ENCODE results near the gene SLC25A22.

Gene SLC25A22

GRCh38 chr11:788009-788640 lies 10.0 kb downstream of the SLC25A22 start:
- DNase-seq: no peak

DNA sequence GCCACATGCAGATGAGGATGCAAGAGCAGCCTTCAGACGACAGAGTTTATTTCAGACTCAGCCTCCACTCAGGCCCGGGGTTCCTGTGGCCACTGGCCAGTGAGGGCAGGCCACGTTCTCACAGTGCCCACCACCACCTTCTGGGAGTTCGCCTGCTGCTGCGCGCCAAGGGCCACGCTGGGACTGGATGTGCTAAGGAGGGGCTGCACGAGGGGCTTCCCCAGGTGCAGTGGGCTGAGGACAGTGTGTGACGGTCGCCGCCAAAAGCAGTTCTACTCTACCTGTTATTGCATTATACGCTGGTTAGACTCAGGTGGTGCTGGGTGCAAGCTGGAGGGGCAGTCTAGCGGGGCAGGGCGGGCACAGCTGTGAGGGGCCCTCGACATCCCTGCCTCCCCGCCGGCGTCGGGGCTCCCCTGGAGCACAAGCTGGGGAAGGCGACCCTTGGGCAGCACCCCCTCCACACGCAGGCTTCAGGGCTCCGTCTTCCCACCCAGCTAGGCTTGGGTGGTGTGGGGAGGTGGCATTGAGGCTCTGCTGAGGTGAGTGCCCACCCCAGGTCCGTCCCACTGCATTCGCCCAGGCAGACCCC lies 10.9 kb downstream of the SLC25A22 start:
- no peak for DNase-seq

DNA sequence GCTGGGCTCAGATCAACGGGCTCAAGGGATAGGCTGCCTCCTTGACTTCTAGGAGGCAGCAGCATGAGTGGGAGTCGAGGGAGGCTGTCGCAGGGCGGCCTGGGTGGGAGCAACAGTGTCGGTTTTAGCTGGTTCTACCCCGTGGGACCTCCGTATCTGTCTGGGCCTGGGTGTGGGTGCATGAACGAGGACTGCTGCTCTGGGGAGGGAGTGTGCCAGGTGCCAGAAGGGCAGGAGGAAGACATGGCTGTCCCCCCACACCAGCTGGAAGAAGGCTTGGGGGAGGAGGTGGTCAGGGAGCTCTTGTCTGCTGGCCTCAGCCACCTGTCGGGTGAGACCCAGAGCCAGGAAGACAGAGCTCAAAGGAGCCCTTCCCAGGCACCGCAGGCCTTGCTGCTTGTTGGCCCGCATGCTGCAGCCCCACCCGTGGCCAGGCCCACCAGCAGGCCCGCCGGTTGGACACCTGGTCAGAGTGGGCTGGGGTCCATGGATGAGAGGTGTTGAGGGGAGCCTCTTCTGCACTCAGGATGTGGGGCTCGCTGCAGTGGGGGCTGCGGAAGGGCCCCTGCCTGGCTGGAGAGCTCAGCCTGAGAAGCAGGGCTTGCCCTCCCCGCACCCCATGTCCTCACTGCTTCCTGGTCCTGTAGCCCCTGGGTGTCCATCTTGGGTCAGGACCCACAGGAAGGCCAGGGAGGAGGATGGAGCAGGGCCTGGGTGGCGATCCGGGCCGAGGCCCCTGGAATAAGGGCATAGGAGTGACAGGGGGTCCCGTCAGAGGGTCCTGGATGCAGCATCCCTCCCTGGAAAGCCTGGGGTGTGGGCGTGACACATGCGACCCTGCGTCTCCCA lies 11.6 kb downstream of the SLC25A22 start:
- peak; percentile 43 for DNase-seq

- peak; percentile 95 for DNase-seq
Observed at GRCh38 chr11:783581-784015, 14.5 kb downstream of the SLC25A22 start.

GRCh38 chr11:782264-783174 lies 15.6 kb downstream of the SLC25A22 start:
- DNase-seq: no peak

GRCh38 chr11:779955-780532 lies 18.0 kb downstream of the SLC25A22 start:
- no peak for DNase-seq

DNA sequence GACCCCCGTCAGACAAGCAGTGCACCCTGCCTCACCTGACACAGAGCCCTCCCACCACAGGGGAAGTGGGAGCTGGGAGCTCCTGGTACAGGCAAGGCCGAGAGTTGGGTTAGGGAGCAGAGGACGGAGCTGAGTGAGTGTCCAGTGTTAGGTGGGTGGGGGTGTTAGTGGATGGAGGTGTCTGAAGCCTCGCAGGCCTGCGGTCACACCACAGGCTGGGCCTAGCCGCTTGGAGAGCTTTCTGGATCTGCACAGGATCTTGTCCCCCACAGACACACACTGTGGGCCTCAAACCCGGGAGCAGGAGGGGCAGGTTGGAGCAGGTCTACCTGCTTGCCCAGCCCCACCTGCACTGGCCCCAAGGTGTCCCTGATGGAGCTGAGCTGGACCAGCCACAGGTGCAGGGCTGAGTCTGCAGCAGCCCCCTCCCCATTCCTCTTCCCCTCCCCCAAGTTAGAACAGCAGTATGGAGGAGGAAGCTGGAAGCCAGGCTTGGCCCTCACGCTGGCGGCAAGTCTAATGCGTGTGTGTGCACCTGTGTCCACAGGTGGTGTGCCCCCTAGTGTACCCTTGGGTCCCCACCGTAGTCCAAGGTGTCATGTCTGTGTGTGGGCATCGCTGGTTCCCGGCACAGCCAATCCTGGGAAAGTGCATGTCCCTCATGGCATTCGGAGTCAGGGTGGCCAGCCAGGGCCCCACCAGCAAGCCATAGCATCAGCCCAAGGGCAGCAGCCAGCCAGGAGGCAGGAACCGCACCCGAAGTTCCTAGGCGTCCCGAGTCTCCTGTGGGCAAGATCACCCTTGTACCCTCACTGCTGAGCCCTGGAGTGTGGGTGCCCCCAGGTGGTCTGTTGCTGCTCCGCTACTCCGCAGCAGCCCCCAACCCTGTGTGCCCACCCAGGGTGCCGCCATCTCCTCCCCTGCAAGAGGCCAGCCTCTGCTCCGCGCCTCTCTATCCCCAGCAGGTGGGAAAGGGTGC lies 18.8 kb downstream of the SLC25A22 start:
- DNase-seq: no peak

DNA sequence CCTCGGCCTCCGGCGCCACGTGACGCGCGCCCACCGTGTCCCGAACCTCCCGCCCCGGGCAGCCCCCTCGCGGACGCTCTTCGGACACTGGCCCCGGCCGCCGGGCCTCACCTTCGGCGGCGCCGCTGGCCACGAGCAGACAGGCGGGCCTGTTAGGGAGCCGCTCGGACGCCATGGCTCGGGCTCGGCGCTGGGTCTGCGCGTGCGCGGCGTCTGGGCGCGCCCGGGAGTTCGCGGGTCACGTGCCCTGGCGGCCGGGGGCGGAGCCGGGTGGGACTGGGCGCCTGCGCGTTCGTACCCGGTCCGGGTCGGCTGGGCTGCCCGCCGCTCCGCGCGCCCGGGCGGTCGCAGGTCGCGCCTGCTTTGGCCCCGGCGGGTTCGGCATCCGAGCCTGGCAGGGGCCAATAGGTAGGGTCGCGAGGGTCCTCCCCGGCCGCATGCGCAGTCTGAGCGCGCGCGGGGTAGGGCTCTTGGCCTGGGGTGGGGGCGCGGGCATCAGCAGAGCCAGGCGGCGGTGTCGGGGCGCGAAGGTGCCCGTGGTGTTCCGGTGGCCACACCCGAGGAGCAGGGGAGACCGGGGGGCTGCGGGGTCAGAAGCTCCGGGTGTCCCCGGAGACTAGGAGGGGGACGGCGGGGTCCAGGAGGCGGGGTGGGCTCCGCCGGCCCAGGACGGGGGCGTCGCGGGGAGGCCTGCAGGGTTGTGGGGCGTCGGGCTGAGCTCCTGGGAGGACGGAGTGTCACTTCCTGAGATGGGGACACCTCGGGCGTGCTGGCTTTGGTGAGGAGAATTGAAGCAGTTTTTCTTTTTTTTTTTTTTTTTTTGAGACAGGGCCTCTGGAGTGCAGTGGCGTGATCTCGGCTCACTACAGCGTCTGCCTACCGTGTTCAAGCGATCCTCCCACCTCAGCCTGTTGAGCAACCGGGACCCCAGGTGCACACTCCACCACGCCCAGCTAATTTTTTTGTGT lies 20.5 kb downstream of the SLC25A22 start, which contains the start of gene GATD1:
Gene GATD1, minus strand, starts transcription at position 200 of the 968 bp plus-strand sequence. Its CDS starts 25 bp downstream, at position 175.
- DNase-seq: no peak

- no peak for DNase-seq
Observed at GRCh38 chr11:776561-777287, 21.4 kb downstream of the SLC25A22 start.

GRCh38 chr11:776263-776560 lies 21.9 kb downstream of the SLC25A22 start:
- DNase-seq: no peak

- DNase-seq: no peak
Observed at GRCh38 chr11:774873-775592, 23.0 kb downstream of the SLC25A22 start.

DNA sequence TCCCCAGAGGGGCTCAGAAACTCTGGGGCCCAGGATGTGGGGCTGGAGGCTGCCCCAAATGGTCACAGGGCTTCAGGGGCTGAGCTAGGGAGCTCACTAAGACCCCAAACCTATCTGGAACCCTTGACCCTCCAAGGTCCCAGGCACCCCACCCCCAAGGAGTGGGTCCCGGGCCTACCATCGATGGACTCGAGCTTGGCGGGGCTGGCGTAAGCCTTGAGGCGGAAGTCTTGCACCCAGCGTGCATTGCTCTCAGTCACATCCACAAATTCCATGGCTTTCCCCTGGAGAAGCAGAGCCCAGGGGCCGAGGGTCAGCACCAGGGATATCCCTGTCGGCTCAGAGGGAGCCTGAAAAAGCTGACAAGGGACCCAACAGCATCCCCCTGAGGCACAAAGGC lies 24.3 kb downstream of the SLC25A22 start:
- no peak for DNase-seq

DNA sequence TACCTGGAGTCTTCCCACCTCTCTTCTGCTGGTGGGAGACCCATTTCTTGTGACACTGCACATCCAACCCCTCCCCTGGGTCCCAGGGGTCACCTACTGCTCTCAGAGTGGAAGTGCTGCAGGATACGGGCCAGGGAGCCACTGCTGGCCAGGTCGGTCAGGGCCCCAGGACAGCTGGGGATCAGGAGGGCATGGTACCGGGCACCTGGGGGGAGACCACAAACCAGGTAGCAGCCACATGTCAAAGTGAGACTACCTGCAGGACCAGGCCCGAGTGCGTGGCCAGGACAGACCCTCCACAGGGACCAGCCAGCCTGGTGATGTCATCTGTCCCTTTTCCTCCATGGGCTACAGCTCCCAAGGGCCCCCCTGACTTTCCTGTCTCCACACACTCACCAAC lies 24.7 kb downstream of the SLC25A22 start:
- DNase-seq: no peak

DNA sequence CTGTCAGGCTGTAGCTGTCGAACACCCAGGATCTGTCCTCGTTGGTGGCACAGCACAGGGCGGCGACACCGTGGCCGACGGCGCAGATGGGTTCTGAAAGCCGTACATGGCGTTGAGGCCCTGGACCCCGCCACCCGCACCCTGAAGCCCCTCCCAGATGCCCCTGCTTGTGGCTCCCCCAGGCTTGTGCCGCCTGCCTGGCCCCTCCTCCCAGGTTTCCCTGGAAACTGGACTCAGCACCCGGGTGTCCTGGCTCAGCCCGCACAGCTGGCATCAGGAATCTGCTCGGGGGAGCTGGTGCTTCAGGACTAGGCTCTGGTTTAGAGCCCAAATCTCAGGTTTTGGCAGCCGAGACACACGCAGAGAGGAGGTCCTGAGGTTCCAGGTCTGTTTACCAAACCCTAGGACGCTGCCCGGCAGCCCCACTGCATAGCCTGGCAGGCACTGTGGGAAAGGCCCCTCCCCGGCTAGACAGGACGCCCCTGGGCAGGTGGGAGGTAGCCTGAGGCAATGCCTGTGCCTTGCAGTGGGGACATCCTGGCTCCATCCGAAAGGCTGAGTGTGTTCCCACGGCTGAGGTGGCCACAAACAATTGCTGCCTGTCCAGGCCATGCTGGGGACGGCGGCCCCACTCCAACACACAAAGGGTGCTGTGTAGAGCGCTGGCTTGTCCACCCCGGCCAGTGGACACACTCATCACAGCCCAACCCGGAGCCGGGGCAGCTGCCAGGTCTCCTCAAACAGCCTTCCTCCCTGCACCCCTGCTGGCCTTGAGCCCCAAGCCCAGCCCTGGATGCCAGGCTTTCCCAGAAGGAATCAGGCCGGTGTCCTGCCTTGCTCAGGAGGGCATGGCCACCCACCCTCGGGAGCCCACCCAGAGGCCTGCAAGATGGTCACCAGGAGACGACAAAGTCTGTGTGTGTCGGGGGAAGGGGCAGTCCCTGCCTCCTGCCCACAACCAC lies 25.4 kb downstream of the SLC25A22 start:
- DNase-seq: no peak

DNA sequence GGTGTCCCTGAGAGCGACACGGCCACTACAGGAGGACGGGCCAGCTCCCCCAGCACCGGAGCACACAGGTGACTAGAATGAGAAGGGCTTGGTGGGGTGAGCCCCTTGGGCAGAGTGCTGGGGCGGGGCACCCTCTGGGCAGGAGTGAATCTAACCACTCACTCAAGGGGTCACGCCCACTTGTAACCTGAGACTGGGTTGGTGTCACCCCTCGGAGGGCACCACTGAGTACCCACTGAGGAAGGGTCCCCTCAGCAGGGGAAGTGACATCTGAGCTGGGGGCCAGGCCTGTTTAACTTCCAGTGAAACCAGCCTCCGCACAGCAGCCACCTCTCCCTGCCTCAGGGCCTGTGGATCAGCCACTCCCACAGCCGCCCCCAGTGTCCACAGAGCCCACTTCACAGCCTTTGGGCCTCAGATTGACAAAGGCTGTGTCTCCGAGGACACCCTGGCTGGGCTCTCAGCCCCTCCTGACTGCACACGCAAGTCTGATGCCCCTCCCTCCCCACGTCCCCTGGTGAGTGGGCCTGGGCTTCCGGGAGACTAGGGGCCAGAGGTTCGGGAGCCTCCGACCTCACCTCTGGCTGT lies 26.4 kb downstream of the SLC25A22 start:
- no peak for DNase-seq

DNA sequence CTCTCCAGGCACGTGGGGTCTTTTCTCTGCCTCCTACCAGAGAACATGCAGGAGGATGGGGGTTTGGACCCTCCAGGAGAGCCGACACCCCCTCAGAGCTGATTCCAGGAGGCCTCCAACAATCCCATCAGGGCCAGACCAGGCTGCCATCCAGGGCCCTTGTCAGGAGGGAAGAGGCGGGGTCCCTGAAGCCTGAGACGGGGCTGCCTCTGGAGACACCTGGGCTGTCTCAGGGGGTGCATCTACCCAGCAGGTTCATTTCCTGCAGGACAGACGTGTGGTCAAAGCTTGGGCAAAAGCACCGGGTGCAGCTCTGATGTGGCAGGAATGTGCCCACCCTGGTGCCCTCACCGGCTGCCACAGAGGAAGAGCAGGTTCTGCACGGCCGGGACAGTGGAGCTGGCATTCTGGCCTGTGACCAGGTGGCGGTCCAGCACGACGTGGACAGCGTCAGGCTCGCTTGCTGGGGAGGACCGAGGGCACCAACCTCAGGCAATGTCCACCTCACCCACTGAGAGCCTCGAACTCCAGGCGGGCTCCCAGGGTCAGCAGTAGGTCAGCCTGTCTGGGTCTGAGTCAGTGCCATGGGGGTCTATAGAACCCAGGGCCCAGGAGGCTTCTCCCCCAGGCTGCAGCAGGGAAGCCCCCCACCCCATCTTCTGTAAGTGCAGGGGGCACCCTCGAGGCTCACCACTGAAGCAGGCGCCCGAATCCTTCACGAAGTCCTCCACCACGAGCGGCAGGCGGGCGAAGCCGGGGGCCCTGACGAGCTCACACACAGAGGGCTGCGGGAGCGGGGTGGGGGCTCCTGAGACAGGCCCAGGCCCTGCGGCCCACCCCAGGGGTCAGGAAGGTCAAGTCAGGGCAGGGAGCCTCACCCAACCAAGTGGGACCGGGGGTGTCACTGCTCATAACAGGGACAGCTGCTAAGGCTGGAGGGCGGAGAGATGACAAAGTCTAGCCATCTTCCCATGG lies 27.2 kb downstream of the SLC25A22 start:
- DNase-seq: no peak

Measured in DMS 273 treated with DMSO at 0.1 percent for 48 hours (cell line).